Skeletal muscle tissue (tissue), 4 donors: ENCODE results near the gene ZNF850. TPM values are rescaled to one million over a fixed set of nuclear protein-coding genes. Genes with fewer than 3 reads are reported as not detected.

Experiments
- H3K27ac ChIP-seq: one replicate; pipeline ENCODE4 v1.7.0; 2013; ENCODE audit warnings: mild to moderate bottlenecking, low read depth, low read length, inconsistent platforms
- H3K27me3 ChIP-seq, 3 donors: one replicate each; pipeline ENCODE4 v1.7.0; 2013; ENCODE audit warnings: low read length in 3 of 3; ENCODE audit not compliant: control insufficient read depth in 3 of 3, insufficient read depth in 3 of 3
- H3K36me3 ChIP-seq, 3 donors: one replicate each; pipeline ENCODE4 v1.7.0; 2013; ENCODE audit warnings: low read length in 3 of 3; ENCODE audit not compliant: control insufficient read depth in 3 of 3, insufficient read depth in 3 of 3
- H3K4me1 ChIP-seq, 3 donors: one replicate each; pipeline ENCODE4 v1.7.0; 2013; ENCODE audit warnings: low read length in 3 of 3, mild to moderate bottlenecking in 3 of 3; ENCODE audit not compliant: control insufficient read depth in 3 of 3, insufficient read depth in 3 of 3
- H3K4me3 ChIP-seq, 3 donors: one replicate each; pipeline ENCODE4 v1.7.0; 2013; ENCODE audit warnings: low read length in 3 of 3
- H3K9ac ChIP-seq, 3 donors: one replicate each; pipeline ENCODE4 v1.7.0; 2013; ENCODE audit warnings: low read length in 3 of 3, mild to moderate bottlenecking in 3 of 3, moderate library complexity in 2 of 3, low read depth in 1 of 3
- H3K9me3 ChIP-seq, 3 donors: one replicate each; pipeline ENCODE4 v1.7.0; 2013; ENCODE audit warnings: low read length in 3 of 3; ENCODE audit not compliant: control insufficient read depth in 3 of 3
- total RNA-seq: library from RNA; depleted of rRNA; stranded (reverse); fragments of >200 nt; gene quantifications from one replicate; pipeline ENCODE4 v1.2.3, GENCODE V29; 2014
- donor health status: Osteomylitis.

ZNF850 gene
- total RNA-seq, 1 donor from 2014 or later, result 3.7 TPM

DNA sequence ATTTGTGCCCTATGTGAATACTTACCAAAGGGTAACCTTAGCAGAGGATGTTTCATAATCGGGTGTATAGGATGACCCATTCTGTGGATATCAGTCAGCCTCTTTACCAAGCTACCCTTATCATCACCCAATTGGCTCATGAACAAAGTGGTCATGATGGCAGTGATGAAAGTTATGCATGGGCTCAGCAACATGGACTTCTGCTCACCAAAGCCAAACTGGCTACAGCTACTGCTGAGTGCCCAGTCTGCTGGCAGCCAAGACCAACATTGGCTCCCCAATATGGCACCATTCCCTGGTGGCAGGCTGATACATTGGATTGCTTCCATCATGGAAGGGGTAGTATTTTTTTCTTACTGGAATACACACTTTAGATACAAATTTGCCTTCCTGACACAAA is 100.2 kb downstream of the ZNF850 start:
- Histone ChIP-seq H3K4me1 (peaks cover 0 to 4% (median 0%) of the 10 kb centered on the region in 3 donors), H3K27me3 (no peaks in the 10 kb centered on the region), H3K27ac (no peak overlapping the region), H3K36me3 (peaks cover 7 to 23% (median 8%) of the 10 kb centered on the region in 3 donors), H3K4me3 (no peak overlapping the region), H3K9ac (no peak overlapping the region), H3K9me3 (peaks cover 7 to 14% (median 14%) of the 10 kb centered on the region in 3 donors)

GRCh38 chr19:36668646-36669045 is 104.0 kb downstream of the ZNF850 start:
- H3K4me3 ChIP-seq, result peak overlapping the region in 1 of 3 donors; percentile 14
- no peak overlapping the region for H3K27ac ChIP-seq
- no peaks in the 10 kb centered on the region for H3K27me3 ChIP-seq
- H3K9ac ChIP-seq, result no peak overlapping the region
- peaks cover 0 to 11% (median 9%) of the 10 kb centered on the region in 3 donors for H3K4me1 ChIP-seq
- H3K9me3 ChIP-seq, result peaks cover 7 to 16% (median 12%) of the 10 kb centered on the region in 3 donors
- H3K36me3 ChIP-seq, result peaks cover 5 to 33% (median 19%) of the 10 kb centered on the region in 3 donors

DNA sequence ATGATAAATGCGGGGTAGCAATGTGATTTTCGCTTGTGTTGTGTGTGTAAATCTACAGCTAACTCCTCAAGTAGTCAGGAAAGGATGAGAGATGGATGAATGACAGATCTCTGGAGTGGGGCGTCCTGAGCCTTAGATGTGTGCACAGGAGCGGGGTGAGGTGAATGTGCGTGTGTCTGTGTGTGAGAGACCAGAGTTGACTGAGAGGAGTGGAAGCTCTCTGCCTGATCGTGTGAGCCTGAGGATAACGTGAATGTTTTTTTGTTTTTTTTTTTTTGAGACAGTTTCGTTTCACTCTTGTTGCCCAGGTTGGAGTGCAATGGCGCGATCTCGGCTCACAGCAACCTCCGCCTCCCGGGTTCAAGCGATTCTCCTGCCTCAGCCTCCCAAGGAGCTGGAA is 106.8 kb downstream of the ZNF850 start:
- H3K9ac ChIP-seq, result no peak overlapping the region
- peak overlapping the region; percentile 83 to 94 (median 92) for H3K4me3 ChIP-seq
- peaks cover 4 to 24% (median 23%) of the 10 kb centered on the region in 3 donors for H3K36me3 ChIP-seq
- H3K27me3 ChIP-seq, result no peaks in the 10 kb centered on the region
- peaks cover 5 to 7% (median 6%) of the 10 kb centered on the region in 3 donors for H3K9me3 ChIP-seq
- H3K4me1 ChIP-seq, result peaks cover 0 to 11% (median 9%) of the 10 kb centered on the region in 3 donors
- no peak overlapping the region for H3K27ac ChIP-seq

Other genes with a start within 250 kb of the ZNF850 start
- gene ZNF260, start 244.5 kb downstream of the ZNF850 start, total RNA-seq, result 7.3 TPM
- 16.2 TPM for gene ZNF529, start 199.5 kb downstream of the ZNF850 start, total RNA-seq
- gene ZNF382, start 167.5 kb downstream of the ZNF850 start, total RNA-seq, result 15.1 TPM
- gene ZNF461, start 106.0 kb downstream of the ZNF850 start, total RNA-seq, result 19.8 TPM
- 7.3 TPM for gene ZNF567, start 85.2 kb downstream of the ZNF850 start, total RNA-seq
- gene ZNF790, start 65.6 kb upstream of the ZNF850 start, total RNA-seq, result 9.4 TPM
- 3.7 TPM for gene ZNF345, start 78.1 kb upstream of the ZNF850 start, total RNA-seq
- 1.6 TPM for gene ZNF829, start 143.5 kb upstream of the ZNF850 start, total RNA-seq
- 23.0 TPM for gene ZNF568, start 143.5 kb upstream of the ZNF850 start, total RNA-seq